Activated T-helper 1 cell treated with anti-CD3 and anti-CD28 coated beads, Interleukin-12 subunit alpha, Interleukin-12 subunit beta, Interleukin-2, Interleukin-4 antibody, amounts not matched to agents 30 ng/mL and 10 ng/mL and 1 ng/mL, durations not matched to agents 14 hours and 24 hours and 36 hours (primary cell): ENCODE results near the gene LMF2. TPM values are rescaled to one million over a fixed set of nuclear protein-coding genes. Genes with fewer than 3 reads are reported as not detected.
A peak's percentile ranks its signal among the peaks of the same experiment; 100 is the strongest.

ENCODE experiments used
- DNase-seq: peaks from one replicate; pipeline ENCODE4 v3.0.0; 2021; ENCODE audit warnings: low spot score
- H3K27ac Mint-ChIP-seq: one replicate; pipeline ENCODE4 v1.8.0; 2021; ENCODE audit warnings: mild to moderate bottlenecking, mixed read lengths
- H3K27me3 Mint-ChIP-seq: one replicate; pipeline ENCODE4 v1.8.0; 2022; ENCODE audit warnings: mild to moderate bottlenecking, moderate library complexity, mixed read lengths; ENCODE audit not compliant: insufficient read depth
- H3K36me3 Mint-ChIP-seq: one replicate; pipeline ENCODE4 v1.8.0; 2021; ENCODE audit warnings: low read depth, mixed read lengths
- H3K4me1 Mint-ChIP-seq: one replicate; pipeline ENCODE4 v1.8.0; 2021; ENCODE audit warnings: low read depth, mixed read lengths
- H3K4me3 Mint-ChIP-seq: one replicate; pipeline ENCODE4 v1.8.0; 2021; ENCODE audit warnings: mild to moderate bottlenecking, moderate library complexity, mixed read lengths
- H3K9me3 Mint-ChIP-seq: one replicate; pipeline ENCODE4 v1.8.0; 2021; ENCODE audit warnings: mixed read lengths
- intact Hi-C: fragments of 100-400 bp; cut with micrococcal nuclease; formaldehyde crosslinking; loops from one replicate; pipeline ENCODE4 v1.15.1; 2024
- total RNA-seq: library from RNA; stranded (reverse); gene quantifications from 2 replicates; pipeline ENCODE4 v1.2.3, GENCODE V29; 2022

LMF2 gene
- total RNA-seq, 1 donor from 2014 or later, result 81.2 TPM

DNA sequence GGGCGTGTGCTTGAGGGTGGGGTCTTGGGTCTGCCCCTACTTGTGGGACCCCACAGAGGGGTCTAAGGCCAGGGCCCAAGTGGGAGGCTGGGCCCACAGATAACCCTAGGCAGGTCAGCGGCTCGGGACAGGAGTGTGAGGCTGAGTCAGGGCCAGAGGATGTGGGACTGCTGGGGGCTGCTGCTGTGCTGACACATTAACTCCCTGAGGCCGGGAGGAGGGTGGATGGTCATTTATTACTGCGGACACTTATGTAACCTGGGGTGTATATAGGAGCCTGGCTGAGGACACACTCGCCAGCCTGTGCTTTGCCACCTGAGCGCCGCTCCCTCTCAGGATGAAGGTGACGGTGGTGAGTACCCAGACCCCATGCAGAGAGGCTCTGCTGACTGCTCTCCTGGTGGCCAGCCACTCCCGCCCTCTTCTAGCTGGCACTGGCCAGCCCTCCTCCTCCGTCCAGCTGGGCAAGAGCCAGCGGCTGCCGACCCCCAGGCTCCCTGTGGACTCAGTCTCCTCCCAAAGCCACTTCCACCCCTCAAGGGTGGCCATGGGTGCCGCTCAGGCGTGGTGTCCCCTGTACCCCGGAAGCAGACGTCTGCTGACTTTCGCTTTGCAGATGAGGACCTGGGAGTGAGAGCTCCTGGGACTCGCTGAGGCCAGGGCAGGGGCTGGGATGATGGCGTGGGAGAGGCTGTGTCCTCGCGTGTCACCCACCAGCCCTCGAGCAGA lies 20.8 kb downstream of the LMF2 start, which contains the start of gene MIOX:
MIOX (plus strand) TSS at position 299 of the 729 bp plus-strand sequence; CDS start at position 338, 39 bp downstream.
- Mint-ChIP-seq H3K4me1 (peaks cover 7% of the 10 kb centered on the region), H3K4me3 (no peak within 1 kb of the TSS), H3K27me3 (peaks cover 2% of the 10 kb centered on the region), H3K9me3 (no peaks in the 10 kb centered on the region), H3K27ac (no peak within 1 kb of the TSS), H3K36me3 (no peaks in the 10 kb centered on the region)
- DNase-seq, result no peak
- intact Hi-C loops, result no loop called here

DNA sequence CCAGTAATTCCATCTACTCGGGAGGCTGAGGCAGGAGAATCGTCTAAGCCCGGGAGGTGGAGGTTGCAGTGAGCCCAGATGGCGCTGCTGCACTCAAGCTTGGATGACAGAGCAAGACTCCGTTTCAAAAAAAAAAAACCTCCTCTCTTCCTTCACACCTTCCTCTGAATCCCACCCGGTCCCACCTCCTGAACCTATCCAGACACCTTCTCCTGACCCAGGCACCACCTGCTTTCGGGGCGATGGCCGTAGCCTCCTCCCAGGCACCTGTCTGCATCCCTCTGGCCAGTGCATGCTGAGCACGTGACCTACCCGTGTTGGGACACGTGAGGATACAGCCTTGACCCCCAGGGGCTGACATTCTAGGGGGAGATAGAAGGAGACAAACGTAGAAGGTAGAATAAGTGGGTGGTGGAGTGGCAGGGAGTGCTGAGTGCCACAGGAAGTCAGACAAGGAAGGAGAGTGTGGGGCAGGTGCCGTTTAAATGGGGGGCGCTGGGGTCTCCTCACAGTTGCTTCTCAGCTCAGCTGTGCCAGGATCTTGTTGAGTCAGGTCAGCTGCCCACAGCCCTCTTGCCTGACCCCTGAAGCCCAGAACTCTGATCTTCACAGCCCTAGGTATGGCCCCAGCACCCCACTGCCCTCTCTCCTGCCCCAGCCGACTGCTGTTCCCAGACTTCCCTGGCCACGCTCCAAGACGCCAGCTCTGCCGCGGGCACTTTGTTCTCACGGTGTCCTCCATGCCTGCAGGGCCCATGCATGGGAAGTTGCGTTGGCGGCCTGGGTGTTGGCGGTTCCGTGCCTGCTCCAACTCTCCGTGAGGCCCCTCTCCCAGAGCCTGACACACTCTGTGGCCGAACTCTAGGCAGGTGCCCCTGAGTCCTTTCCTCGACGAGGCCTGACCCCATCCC lies 22.0 kb downstream of the LMF2 start:
- no peak overlapping the region for H3K27ac Mint-ChIP-seq
- no peaks in the 10 kb centered on the region for H3K9me3 Mint-ChIP-seq
- no peaks in the 10 kb centered on the region for H3K36me3 Mint-ChIP-seq
- intact Hi-C loops, result no loop called here
- H3K4me3 Mint-ChIP-seq, result no peak overlapping the region
- H3K4me1 Mint-ChIP-seq, result no peaks in the 10 kb centered on the region
- H3K27me3 Mint-ChIP-seq, result peaks cover 4% of the 10 kb centered on the region
- DNase-seq, result no peak

DNA sequence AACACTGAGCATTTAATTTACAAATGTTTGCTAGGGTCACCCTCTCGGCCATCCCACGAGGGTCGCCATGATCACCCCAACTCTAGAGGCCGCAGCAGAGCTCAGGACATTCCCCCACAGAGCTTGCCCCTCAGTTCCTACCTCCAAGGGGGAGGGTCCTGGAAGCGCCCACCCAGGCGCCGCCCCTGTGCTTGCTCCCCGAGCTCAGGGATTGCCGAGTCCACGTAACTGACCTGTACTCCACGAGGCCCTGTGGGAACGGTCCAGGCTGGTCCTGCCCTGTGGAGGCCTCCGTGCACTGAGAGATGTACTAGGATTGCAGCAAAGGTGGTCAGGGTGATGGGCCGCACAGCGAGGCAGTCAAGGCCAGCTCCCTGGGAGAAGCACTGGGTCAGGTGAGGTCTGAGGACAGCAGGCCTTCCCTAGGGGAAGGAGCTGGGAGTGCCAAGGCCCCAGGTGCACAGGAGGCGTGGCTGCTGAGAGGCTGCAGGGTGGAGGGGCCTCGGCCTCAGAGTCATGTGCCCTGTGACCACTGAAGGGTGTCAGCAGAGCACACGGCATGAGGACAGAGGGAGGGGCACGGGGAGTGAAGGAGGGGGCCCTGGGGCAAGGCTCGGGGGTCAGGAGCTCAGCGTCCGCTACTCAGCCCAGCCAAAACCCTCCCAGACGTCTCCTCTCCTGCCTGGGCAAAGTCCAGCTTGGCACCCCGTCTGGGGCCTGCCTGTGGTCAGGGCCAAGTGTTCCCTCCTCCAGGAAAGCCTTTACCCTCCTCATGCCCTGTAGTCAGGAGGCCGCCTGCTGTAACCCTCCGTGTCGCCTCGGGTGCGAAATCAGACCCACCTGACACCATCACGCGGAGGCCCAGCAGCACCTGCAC lies 23.3 kb downstream of the LMF2 start:
- intact Hi-C loops, result no loop called here
- Mint-ChIP-seq H3K27ac (no peak overlapping the region), H3K4me3 (peak overlapping the region; percentile 53), H3K4me1 (peaks cover 4% of the 10 kb centered on the region), H3K36me3 (no peaks in the 10 kb centered on the region), H3K9me3 (no peaks in the 10 kb centered on the region), H3K27me3 (peaks cover 14% of the 10 kb centered on the region)
- no peak for DNase-seq

DNA sequence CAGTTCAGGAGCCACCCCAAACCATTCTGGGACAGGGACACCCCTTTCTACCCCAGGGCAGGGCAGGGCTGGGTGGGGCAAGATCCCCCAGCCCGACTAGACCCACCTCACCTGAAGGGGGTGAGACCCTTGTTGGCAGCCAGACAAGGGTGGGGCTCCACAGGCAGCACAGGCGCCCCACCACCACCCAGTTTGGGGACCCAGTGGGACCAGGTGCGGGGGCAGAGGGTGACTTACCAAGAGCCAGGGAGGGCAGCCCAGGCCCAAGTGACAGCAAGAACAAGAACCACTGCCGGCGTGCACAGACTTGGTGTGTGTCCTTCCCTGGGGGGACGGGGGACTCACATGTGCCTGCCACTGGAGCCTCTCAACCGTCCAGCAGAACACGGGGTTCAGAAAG lies 23.9 kb downstream of the LMF2 start:
- Mint-ChIP-seq H3K4me1 (peaks cover 4% of the 10 kb centered on the region), H3K27ac (no peak overlapping the region), H3K27me3 (peaks cover 16% of the 10 kb centered on the region), H3K9me3 (no peaks in the 10 kb centered on the region), H3K4me3 (peak overlapping the region; percentile 53), H3K36me3 (no peaks in the 10 kb centered on the region)
- no peak for DNase-seq
- intact Hi-C loops, result no loop called here

DNA sequence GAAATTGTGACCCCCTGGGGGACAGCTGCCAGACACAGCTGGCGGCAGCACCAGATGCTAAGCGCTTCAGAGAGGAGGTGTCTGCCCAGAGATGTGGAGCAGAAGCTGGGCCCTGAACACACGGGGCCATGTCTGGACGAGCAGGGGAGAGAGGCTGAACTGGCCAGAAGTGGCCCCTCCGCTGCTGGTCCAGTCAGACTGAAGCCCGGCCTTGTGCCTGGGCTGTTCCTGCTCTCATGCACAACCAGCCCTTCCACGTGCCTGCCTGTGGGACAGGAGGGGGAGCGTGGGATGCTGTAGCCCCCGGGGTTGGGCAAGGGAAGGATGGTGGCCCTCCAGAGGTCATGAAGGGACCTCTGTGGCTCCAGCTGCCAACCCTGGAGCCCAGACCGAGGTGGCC lies 24.4 kb downstream of the LMF2 start:
- H3K36me3 Mint-ChIP-seq, result no peaks in the 10 kb centered on the region
- peak overlapping the region; percentile 53 for H3K4me3 Mint-ChIP-seq
- H3K27ac Mint-ChIP-seq, result no peak overlapping the region
- peaks cover 4% of the 10 kb centered on the region for H3K4me1 Mint-ChIP-seq
- no peaks in the 10 kb centered on the region for H3K9me3 Mint-ChIP-seq
- H3K27me3 Mint-ChIP-seq, result peaks cover 18% of the 10 kb centered on the region
- no peak for DNase-seq
- intact Hi-C loops, result no loop called here

DNA sequence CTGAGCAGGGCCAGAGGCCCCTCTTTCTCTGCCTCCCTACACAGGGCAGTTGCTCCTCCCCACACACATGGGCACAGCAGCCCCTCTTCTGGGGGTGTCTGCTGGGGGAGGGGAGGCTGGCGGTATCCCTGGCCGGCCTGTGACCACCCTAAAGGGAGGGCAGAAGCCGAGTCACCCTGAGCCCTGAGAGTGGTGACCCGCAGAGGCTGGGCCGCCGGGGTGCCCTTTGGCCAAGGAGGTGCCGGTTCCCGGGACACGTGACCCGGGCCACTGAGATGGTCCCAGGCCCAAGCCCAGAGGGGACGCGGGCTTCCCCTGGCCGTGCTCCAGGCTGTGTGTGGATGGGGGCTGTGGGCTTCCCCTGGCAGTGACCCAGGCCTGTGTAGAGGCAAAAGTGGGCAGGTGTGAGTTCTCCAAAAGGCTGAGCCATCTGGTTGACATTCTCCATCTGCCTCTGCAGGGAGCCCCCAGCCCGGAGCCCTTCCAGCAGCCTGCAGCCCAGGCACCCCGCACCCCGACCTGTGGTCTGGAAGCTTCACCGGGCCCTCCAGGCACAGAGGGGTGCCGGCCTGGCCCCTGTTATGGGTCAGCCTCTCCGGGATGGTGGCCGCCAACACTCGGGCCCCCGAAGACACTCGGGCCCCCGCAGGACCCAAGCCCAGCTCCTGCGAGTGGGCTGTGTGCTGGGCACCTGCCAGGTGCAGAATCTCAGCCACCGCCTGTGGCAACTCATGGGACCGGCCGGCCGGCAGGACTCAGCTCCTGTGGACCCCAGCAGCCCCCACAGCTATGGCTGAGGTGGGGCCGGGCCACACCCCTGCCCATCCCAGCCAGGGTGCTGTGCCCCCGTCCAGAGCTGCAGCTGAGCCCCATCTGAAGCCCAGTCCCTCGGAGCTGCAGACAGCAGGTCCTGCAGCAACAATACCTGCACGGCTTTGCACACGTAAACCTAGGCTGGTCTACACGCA lies 25.1 kb downstream of the LMF2 start:
- Mint-ChIP-seq H3K4me1 (peaks cover 4% of the 10 kb centered on the region), H3K9me3 (no peaks in the 10 kb centered on the region), H3K27ac (no peak overlapping the region), H3K27me3 (peaks cover 18% of the 10 kb centered on the region), H3K4me3 (peak overlapping the region; percentile 83), H3K36me3 (no peaks in the 10 kb centered on the region)
- intact Hi-C loops, result no loop called here
- no peak for DNase-seq

DNA sequence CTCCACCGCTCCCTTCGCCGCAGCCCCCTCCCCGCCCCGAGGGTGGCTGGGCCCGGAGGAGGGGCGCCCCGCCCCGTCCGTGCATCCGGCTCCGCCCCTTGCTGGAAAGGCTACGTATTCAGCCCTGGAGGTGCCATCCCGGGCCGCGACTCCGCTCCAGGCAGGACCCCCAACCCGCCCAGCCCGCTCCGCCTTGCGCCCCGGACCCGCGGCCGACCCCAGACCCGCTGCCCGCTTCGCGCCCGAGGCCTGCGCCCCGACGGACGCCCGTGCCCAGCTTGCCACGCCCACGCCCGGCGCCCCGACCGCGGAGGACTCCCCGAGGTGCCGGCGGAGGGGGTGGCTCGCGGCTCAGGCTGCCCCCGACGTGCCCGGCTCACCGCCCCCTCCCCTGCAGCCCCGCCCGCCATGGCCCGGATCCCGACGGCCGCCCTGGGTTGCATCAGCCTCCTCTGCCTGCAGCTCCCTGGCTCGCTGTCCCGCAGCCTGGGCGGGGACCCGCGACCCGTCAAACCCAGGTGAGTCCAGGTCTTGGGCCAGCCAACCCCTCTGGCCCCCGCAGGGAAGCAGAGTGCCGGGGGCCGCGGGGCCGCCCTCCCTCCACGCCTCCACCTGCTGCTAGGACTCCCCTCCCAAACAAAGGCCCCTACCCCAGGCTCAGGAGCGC lies 25.9 kb downstream of the LMF2 start, which contains the start of gene ADM2:
ADM2 (plus strand) TSS at position 104 of the 667 bp plus-strand sequence; CDS start at position 409, 305 bp downstream.
- Mint-ChIP-seq H3K9me3 (no peaks in the 10 kb centered on the region), H3K27ac (no peak within 1 kb of the TSS), H3K4me1 (peaks cover 4% of the 10 kb centered on the region), H3K27me3 (peaks cover 21% of the 10 kb centered on the region), H3K36me3 (no peaks in the 10 kb centered on the region), H3K4me3 (peak within 1 kb of the TSS; percentile 83)
- intact Hi-C loops, result loop anchor here (1.0 kb wide), 1 partner anchor 26 kb away; the partner anchor contains the start of gene LMF2
- peak; percentile 73 for DNase-seq

DNA sequence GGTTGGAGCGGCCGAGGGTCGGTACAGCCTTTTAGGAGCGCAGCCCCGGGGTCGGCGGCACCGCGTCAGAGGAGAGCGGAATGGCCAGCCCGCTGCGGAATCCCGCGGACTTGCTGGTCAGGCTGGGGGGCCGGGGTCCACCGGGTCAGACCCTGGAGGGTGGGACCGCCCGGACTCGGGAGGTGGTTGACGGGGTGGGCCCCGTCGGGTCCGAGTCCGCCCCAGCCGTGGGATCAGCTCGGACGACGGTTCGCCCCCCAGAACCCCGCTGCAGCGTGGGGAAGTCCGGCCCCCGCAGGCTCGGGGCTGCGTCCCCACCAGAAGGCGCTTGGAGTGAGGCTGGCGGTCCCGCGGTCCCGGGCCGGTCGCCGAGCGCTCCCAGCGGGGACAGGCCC lies 26.5 kb downstream of the LMF2 start:
- H3K4me3 Mint-ChIP-seq, result peak overlapping the region; percentile 72
- no peak overlapping the region for H3K27ac Mint-ChIP-seq
- DNase-seq, result no peak
- peaks cover 21% of the 10 kb centered on the region for H3K27me3 Mint-ChIP-seq
- H3K36me3 Mint-ChIP-seq, result no peaks in the 10 kb centered on the region
- intact Hi-C loops, result loop anchor here (1.0 kb wide), 1 partner anchor 26 kb away; the partner anchor contains the start of gene LMF2
- no peaks in the 10 kb centered on the region for H3K9me3 Mint-ChIP-seq
- H3K4me1 Mint-ChIP-seq, result peaks cover 4% of the 10 kb centered on the region

DNA sequence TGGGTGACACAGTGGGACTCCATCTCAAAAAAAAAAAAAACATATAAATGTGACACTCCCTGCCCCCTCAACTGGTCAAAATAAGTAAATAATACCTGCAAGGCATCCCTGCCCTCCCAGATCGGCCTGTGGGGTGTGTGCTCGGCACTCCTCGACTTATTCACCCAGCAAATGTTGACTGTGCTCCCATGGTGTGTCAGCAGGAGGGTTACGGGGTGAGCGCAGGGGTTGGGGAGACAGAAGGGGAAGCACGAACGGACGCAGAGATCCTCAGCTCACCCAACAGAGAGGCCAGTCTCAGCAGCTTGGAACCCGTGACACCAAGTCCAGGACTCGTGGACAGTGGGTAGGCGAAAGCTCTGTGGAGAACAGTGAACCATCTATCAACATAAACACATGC lies 27.8 kb downstream of the LMF2 start:
- Mint-ChIP-seq H3K4me1 (peaks cover 4% of the 10 kb centered on the region), H3K27ac (no peak overlapping the region), H3K4me3 (peak overlapping the region; percentile 72), H3K9me3 (no peaks in the 10 kb centered on the region), H3K36me3 (no peaks in the 10 kb centered on the region), H3K27me3 (peaks cover 21% of the 10 kb centered on the region)
- no peak for DNase-seq
- intact Hi-C loops, result loop anchor here (10.0 kb wide), 1 partner anchor 235 kb away; the partner anchor contains the start of gene TUBGCP6

DNA sequence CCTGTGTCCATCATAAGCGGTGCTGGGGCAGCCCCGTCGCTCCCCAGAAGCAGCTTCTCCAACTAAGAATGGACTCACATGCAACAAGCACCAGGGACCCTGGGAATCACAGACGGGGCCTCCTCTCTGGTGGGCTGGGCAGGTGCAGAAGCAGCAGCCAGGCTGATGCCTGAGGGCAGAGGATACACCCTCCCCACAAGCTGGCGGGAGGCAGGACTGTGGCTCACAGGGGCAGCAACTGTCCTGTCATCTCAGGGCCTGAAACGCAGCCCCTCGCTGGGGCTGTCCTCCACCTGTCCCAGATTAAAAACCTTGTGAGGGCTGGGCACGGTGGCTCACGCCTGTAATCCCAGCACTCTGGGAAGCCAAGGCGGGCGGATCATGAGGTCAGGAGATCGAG lies 29.6 kb downstream of the LMF2 start:
- DNase-seq, result no peak
- Mint-ChIP-seq H3K9me3 (no peaks in the 10 kb centered on the region), H3K4me3 (no peak overlapping the region), H3K27ac (no peak overlapping the region), H3K36me3 (no peaks in the 10 kb centered on the region), H3K27me3 (peaks cover 21% of the 10 kb centered on the region), H3K4me1 (peaks cover 17% of the 10 kb centered on the region)
- intact Hi-C loops, result loop anchor here (10.0 kb wide), 1 partner anchor 233 kb away; the partner anchor contains the start of gene TUBGCP6

DNA sequence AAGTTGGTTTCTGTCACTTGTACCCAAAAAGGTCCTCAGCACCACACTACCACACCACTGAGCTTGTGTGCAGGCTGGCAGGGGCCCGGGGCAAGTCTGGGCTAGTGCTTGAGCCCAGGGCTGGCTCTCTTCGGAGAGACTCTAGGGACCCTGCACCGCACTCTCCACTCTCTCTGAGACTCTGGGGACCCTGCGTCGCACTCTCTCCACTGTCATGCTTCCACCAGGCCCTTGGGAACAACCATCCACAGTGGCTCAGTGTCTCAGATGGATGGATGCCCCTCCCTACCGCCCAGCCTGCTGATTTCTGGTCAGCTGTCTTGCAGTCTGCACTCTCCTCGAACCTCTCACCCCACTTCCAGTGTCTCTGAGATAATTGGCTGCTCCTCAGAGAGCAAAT lies 30.6 kb downstream of the LMF2 start:
- no peak for DNase-seq
- Mint-ChIP-seq H3K36me3 (no peaks in the 10 kb centered on the region), H3K4me1 (peaks cover 27% of the 10 kb centered on the region), H3K27ac (peak overlapping the region; percentile 63), H3K27me3 (peaks cover 21% of the 10 kb centered on the region), H3K9me3 (no peaks in the 10 kb centered on the region), H3K4me3 (peak overlapping the region; percentile 57)
- intact Hi-C loops, result loop anchor here (10.0 kb wide), 1 partner anchor 232 kb away; the partner anchor contains the start of gene TUBGCP6
